ENCODE results near the gene TRAP1.

DNA sequence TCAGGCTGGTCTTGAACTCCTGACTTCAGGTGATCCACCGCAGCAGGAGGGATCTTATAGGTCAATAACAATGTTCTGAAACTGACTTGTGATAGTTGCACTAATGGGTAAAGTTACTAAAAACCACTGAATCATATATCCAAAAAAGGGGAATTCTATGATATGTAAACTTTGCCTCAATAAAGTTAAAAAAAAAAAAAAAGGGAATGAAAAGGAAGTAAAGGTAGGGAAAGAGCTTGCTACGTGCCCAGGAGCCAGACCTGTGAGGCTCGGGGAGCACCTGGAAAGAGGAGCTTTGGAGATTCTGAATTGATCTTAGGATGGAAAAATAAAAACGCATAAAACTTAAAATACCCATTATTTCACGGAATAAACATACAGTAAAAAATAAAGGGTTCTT, 20.8 kb upstream of the TRAP1 start:
- TF ChIP-seq EP300 (IDR thresholded peaks at IDR 0.05) (no peak), CTCF (IDR thresholded peaks at IDR 0.05) (no peak), POLR2A (IDR thresholded peaks at IDR 0.05) (no peak)

Measured in ovary (tissue), 3 donors.